Measurements from ENCODE around the gene SPRED3. TPM values are rescaled to one million over a fixed set of nuclear protein-coding genes. Genes with fewer than 3 reads are reported as not detected.

The SPRED3 gene
- total and polyA plus RNA-seq, 9 of the 15 experiments (the other 6 are each of a cell fraction or from before 2014, with no cell fraction given): 0.05 to 1.3 (median 0.36) TPM

GRCh38 chr19:38417544-38418506, 29.3 kb downstream of the SPRED3 start (continued):
- peak; percentile 57 for TF ChIP-seq GMEB1 (CRISPR knock-in tag; IDR thresholded peaks at IDR 0.05)
- no peak; the same call in 1 of the 2 replicates for TF ChIP-seq MXI1 (IDR thresholded peaks at IDR 0.05; ENCODE audit: low read depth, low read length)
- TF ChIP-seq MTA1 (IDR thresholded peaks at IDR 0.05; ENCODE audit: borderline replicate concordance): peak; percentile 76; the same call in 1 of the 2 replicates
- peak; percentile 78 for TF ChIP-seq ZBTB40 (IDR thresholded peaks at IDR 0.05)
- no peak for TF ChIP-seq ZBTB40 (CRISPR knock-in tag; IDR thresholded peaks at IDR 0.05)
- peak; percentile 19; the same call in 1 of the 2 replicates for TF ChIP-seq CREB1 (IDR thresholded peaks at IDR 0.05)
- peak; percentile 87 for TF ChIP-seq CREB1 (CRISPR knock-in tag; IDR thresholded peaks at IDR 0.05)
- no peak for TF ChIP-seq FOXP1 (CRISPR knock-in tag; IDR thresholded peaks at IDR 0.05)
- TF ChIP-seq IRF9 (tag; IDR thresholded peaks at IDR 0.05): no peak
- peak; percentile 67; the same call in 1 of the 2 replicates for TF ChIP-seq HDAC2 (IDR thresholded peaks at IDR 0.05)
- TF ChIP-seq KLF1 (tag; IDR thresholded peaks at IDR 0.05): peak; percentile 47; the same call in 1 of the 2 replicates
- TF ChIP-seq FOXJ2 (tag; IDR thresholded peaks at IDR 0.05): no peak
- TF ChIP-seq CHCHD3 (CRISPR knock-in tag; IDR thresholded peaks at IDR 0.05): no peak
- TF ChIP-seq DPF2 (IDR thresholded peaks at IDR 0.05): peak; percentile 41; the same call in 1 of the 2 replicates
- TF ChIP-seq HMGN3 (IDR thresholded peaks at IDR 0.05; ENCODE audit: borderline replicate concordance, extremely low read depth, insufficient read length, low read depth, low read length): no peak
